Esophagus muscularis mucosa (tissue), 4 donors: ENCODE measurements around the gene TXLNB. TPM values are rescaled to one million over a fixed set of nuclear protein-coding genes. Genes with fewer than 3 reads are reported as not detected.

Experiments used
- DNase-seq: peaks from one replicate; pipeline ENCODE4 v3.0.0-alpha.2; 2017; ENCODE audit errors: extremely low spot score
- H3K27ac ChIP-seq, 4 donors: fragments of 200-600 bp; sonication (generic); replicated peaks in 1 of 4; 1 replicate in 3 of 4; 2 replicates in 1 of 4; pipeline ENCODE4 v1.5.1; 2016 to 2019; ENCODE audit warnings: mild to moderate bottlenecking in 1 of 4
- H3K27me3 ChIP-seq, 4 donors: fragments of 200-600 bp; sonication (generic); one replicate each; pipeline versions ENCODE4 v1.5.1 to v1.6.0; 2016 to 2019
- H3K36me3 ChIP-seq, 4 donors: fragments of 200-600 bp; sonication (generic); one replicate each; pipeline ENCODE4 v1.5.1; 2016 to 2019
- H3K4me1 ChIP-seq, 4 donors: fragments of 200-600 bp; sonication (generic); one replicate each; pipeline ENCODE4 v1.5.1; 2016 to 2019
- H3K4me3 ChIP-seq, 4 donors: fragments of 200-600 bp; sonication (generic); 1 replicate in 2 of 4; 2 replicates in 2 of 4; pipeline ENCODE4 v1.5.1; 2016 to 2019; ENCODE audit warnings: mild to moderate bottlenecking in 4 of 4, moderate library complexity in 1 of 4
- H3K9me3 ChIP-seq, 4 donors: fragments of 200-600 bp; sonication (generic); 1 replicate in 3 of 4; 2 replicates in 1 of 4; pipeline ENCODE4 v1.5.1; 2016 to 2019
- CTCF ChIP-seq, 3 experiments: fragments of 200-600 bp in 2 of 3; fragments of 450-650 bp in 1 of 3; sonication (generic) in 2 of 3; IDR thresholded peaks; one replicate each; pipeline ENCODE4 v1.5.1; 2017 to 2019; ENCODE audit warnings: antibody characterized with exemption in 3 of 3, mild to moderate bottlenecking in 2 of 3, moderate library complexity in 1 of 3
- EP300 ChIP-seq: sonication (generic); formaldehyde crosslinking; IDR thresholded peaks from one replicate; pipeline ENCODE4 v1.6.1; 2017; ENCODE audit warnings: antibody characterized with exemption
- POLR2A ChIP-seq: fragments of 450-650 bp; IDR thresholded peaks from one replicate; pipeline ENCODE4 v1.6.1; 2017; ENCODE audit warnings: antibody characterized with exemption, moderate library complexity, mild to moderate bottlenecking, low read depth
- POLR2AphosphoS5 ChIP-seq, 2 donors: sonication (generic); formaldehyde crosslinking; IDR thresholded peaks; one replicate each; pipeline ENCODE4 v1.6.1; 2017; ENCODE audit warnings: antibody characterized with exemption in 2 of 2
- WGBS: methylation state at CpG from one replicate; pipeline ENCODE4 v1.1.5; 2018; 5-methylcytosine and 5-hydroxymethylcytosine counted together
- intact Hi-C: fragments of 100-400 bp; cut with DNase I; formaldehyde crosslinking; loops from one replicate; pipeline ENCODE4 v1.15.1; 2023
- total RNA-seq, 4 donors: library from RNA; depleted of rRNA; stranded (reverse); fragments of >200 nt; gene quantifications; one replicate each; pipeline versions ENCODE4 v1.1.0 to v1.2.1, GENCODE V29; 2016

TXLNB gene
- total RNA-seq, 4 donors from 2014 or later, result 2.1 to 5.7 (median 2.9) TPM

GRCh38 chr6:139329224-139329623 lies 37.4 kb upstream of the TXLNB start:
- Histone ChIP-seq H3K36me3 (no peaks in the 10 kb centered on the region), H3K4me1 (no peaks in the 10 kb centered on the region), H3K27me3 (no peaks in the 10 kb centered on the region), H3K27ac (no peak overlapping the region), H3K4me3 (no peak overlapping the region), H3K9me3 (no peaks in the 10 kb centered on the region)
- TF ChIP-seq POLR2A (no peak), POLR2AphosphoS5 (IDR thresholded peaks at IDR 0.05) (no peak), CTCF (IDR thresholded peaks at IDR 0.05) (no peak), EP300 (no peak)
- intact Hi-C loops, result no loop called here
- no peak for DNase-seq
- 91% methylated on average over 3 of the region's 3 CpGs for WGBS

- no peak for DNase-seq
- intact Hi-C loops, result no loop called here
- H3K27ac ChIP-seq, result no peak overlapping the region
- no peaks in the 10 kb centered on the region for H3K36me3 ChIP-seq
- TF ChIP-seq POLR2AphosphoS5 (IDR thresholded peaks at IDR 0.05), result no peak
- no peak for TF ChIP-seq POLR2A
- TF ChIP-seq EP300, result no peak
- TF ChIP-seq CTCF (IDR thresholded peaks at IDR 0.05), result no peak
- H3K4me3 ChIP-seq, result no peak overlapping the region
- 87% methylated on average over 5 of the region's 5 CpGs for whole genome bisulfite sequencing
- no peaks in the 10 kb centered on the region for H3K27me3 ChIP-seq
- H3K4me1 ChIP-seq, result peaks cover 0 to 3% (median 0%) of the 10 kb centered on the region in 4 donors
- no peaks in the 10 kb centered on the region for H3K9me3 ChIP-seq
Observed at GRCh38 chr6:139327038-139327437, 35.2 kb upstream of the TXLNB start.

DNA sequence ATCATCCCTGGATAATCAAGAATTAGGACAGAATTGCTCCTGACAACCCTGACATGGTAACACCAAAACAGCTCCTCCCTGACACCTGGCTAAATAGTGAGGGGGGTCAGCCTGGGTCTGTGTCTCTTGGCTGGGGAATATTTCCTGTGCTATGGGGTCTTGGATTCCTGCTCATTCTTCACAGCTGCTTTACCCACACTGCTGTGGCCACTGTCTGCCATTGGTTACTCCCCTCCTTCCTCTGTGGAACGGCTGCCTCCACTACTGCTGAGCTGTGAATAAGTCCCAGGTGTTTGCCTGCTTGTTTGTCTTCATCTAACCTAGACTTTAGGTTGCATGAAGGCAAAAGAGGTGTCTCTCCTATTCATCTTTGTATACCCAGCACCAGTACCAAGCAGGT lies 33.9 kb upstream of the TXLNB start:
- DNase-seq, result no peak
- intact Hi-C loops, result no loop called here
- Histone ChIP-seq H3K27me3 (no peaks in the 10 kb centered on the region), H3K4me3 (no peak overlapping the region), H3K4me1 (peaks cover 0 to 3% (median 0%) of the 10 kb centered on the region in 4 donors), H3K36me3 (no peaks in the 10 kb centered on the region), H3K27ac (no peak overlapping the region), H3K9me3 (no peaks in the 10 kb centered on the region)
- 47% methylated on average over 1 of the region's 1 CpG for WGBS
- TF ChIP-seq POLR2A (no peak), POLR2AphosphoS5 (IDR thresholded peaks at IDR 0.05) (no peak), EP300 (no peak), CTCF (IDR thresholded peaks at IDR 0.05) (no peak)

- Histone ChIP-seq H3K4me1 (peaks cover 0 to 3% (median 0%) of the 10 kb centered on the region in 4 donors), H3K9me3 (no peaks in the 10 kb centered on the region), H3K36me3 (no peaks in the 10 kb centered on the region), H3K27ac (peak overlapping the region in 2 of 4 donors; percentile 5 to 51), H3K27me3 (no peaks in the 10 kb centered on the region), H3K4me3 (no peak overlapping the region)
- TF ChIP-seq EP300, result no peak
- TF ChIP-seq POLR2AphosphoS5 (IDR thresholded peaks at IDR 0.05), result no peak
- TF ChIP-seq POLR2A, result no peak
- no peak for TF ChIP-seq CTCF (IDR thresholded peaks at IDR 0.05)
- intact Hi-C loops, result no loop called here
- DNase-seq, result no peak
Observed at GRCh38 chr6:139325125-139325524, 33.3 kb upstream of the TXLNB start.

DNA sequence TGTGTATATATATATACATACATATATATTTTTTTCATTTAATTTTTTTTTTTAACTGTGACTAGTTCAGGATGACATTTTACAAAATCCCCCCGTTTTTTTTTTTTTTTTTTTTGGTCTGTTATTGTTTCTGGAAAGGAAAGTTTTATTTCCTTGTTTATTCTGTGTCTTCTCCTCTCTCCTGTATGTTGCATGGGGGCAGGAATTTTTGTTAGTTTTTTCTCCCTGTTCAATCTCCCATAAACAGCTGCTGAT lies 32.4 kb upstream of the TXLNB start:
- WGBS, result 26% methylated on average over 1 of the region's 1 CpG
- no peaks in the 10 kb centered on the region for H3K9me3 ChIP-seq
- intact Hi-C loops, result no loop called here
- no peak for DNase-seq
- no peaks in the 10 kb centered on the region for H3K27me3 ChIP-seq
- TF ChIP-seq EP300, result no peak
- TF ChIP-seq POLR2A, result no peak
- no peak for TF ChIP-seq POLR2AphosphoS5 (IDR thresholded peaks at IDR 0.05)
- no peak for TF ChIP-seq CTCF (IDR thresholded peaks at IDR 0.05)
- peaks cover 0 to 3% (median 0%) of the 10 kb centered on the region in 4 donors for H3K4me1 ChIP-seq
- H3K27ac ChIP-seq, result peak overlapping the region in 3 of 4 donors; percentile 40 to 51 (median 50)
- H3K4me3 ChIP-seq, result peak overlapping the region in 2 of 4 donors; percentile 20 to 28
- H3K36me3 ChIP-seq, result no peaks in the 10 kb centered on the region
